HL-60 (cell line): Measurements from ENCODE around the gene KRTAP5-5.

ENCODE experiments used
- GABPA ChIP-seq: IDR thresholded peaks from 2 replicates; pipeline ENCODE4 v1.6.1; 2012; ENCODE audit warnings: low read depth
- POLR2AphosphoS5 ChIP-seq: IDR thresholded peaks from 2 replicates; pipeline ENCODE4 v1.6.1; 2012; ENCODE audit warnings: low read depth
- SPI1 ChIP-seq: IDR thresholded peaks from 2 replicates; pipeline ENCODE4 v1.6.1; 2012; ENCODE audit warnings: low read depth, mild to moderate bottlenecking, borderline replicate concordance
- TF ChIP-seq, protein P1 (sequence below): IDR thresholded peaks from one replicate; pipeline ENCODE4 v1.5.1; 2011; ENCODE audit warnings: low read length, control low read depth, inconsistent platforms; ENCODE audit not compliant: insufficient read depth
- TF ChIP-seq, protein P2 (sequence below): IDR thresholded peaks from 2 replicates; pipeline ENCODE4 v1.6.1; 2012; ENCODE audit warnings: low read depth; ENCODE audit not compliant: insufficient replicate concordance

DNA sequence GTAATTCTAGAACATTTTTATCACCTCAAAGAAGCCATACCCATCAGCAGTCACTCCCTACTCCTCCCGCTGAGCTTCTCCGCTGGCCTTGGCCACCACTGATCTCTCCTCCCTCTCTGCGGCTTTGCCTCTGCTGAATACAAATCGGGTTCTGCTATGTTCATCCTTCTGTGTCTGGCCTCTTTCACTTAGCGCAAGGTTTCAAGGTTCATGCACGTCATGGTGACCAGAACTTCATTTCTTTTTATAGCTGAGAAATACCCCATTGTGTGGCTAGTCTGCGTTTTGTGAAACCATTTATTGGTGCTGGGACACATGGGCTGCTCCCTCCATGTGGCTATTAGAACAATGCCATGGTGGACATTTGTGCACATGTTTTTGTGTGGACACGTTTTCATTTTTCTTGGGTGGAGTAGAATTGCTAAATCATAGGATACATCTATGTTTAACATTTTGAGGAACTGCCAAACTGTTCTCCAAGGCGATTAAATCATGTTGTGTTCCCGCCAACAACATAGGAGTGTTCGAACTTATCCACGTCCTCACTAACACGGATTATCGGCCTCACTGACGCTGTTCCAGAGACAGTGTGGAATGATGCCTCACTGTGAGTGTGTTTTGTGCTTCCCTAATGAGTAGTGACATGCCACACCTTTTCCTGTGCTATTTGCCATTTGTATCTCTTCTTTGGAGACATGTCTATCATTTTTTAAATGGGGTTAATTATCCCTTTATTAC, 43.2 kb downstream of the KRTAP5-5 start:
- no peak for TF ChIP-seq POLR2AphosphoS5
- TF ChIP-seq, protein P1, sequence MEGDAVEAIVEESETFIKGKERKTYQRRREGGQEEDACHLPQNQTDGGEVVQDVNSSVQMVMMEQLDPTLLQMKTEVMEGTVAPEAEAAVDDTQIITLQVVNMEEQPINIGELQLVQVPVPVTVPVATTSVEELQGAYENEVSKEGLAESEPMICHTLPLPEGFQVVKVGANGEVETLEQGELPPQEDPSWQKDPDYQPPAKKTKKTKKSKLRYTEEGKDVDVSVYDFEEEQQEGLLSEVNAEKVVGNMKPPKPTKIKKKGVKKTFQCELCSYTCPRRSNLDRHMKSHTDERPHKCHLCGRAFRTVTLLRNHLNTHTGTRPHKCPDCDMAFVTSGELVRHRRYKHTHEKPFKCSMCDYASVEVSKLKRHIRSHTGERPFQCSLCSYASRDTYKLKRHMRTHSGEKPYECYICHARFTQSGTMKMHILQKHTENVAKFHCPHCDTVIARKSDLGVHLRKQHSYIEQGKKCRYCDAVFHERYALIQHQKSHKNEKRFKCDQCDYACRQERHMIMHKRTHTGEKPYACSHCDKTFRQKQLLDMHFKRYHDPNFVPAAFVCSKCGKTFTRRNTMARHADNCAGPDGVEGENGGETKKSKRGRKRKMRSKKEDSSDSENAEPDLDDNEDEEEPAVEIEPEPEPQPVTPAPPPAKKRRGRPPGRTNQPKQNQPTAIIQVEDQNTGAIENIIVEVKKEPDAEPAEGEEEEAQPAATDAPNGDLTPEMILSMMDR: no peak
- TF ChIP-seq, protein P2, sequence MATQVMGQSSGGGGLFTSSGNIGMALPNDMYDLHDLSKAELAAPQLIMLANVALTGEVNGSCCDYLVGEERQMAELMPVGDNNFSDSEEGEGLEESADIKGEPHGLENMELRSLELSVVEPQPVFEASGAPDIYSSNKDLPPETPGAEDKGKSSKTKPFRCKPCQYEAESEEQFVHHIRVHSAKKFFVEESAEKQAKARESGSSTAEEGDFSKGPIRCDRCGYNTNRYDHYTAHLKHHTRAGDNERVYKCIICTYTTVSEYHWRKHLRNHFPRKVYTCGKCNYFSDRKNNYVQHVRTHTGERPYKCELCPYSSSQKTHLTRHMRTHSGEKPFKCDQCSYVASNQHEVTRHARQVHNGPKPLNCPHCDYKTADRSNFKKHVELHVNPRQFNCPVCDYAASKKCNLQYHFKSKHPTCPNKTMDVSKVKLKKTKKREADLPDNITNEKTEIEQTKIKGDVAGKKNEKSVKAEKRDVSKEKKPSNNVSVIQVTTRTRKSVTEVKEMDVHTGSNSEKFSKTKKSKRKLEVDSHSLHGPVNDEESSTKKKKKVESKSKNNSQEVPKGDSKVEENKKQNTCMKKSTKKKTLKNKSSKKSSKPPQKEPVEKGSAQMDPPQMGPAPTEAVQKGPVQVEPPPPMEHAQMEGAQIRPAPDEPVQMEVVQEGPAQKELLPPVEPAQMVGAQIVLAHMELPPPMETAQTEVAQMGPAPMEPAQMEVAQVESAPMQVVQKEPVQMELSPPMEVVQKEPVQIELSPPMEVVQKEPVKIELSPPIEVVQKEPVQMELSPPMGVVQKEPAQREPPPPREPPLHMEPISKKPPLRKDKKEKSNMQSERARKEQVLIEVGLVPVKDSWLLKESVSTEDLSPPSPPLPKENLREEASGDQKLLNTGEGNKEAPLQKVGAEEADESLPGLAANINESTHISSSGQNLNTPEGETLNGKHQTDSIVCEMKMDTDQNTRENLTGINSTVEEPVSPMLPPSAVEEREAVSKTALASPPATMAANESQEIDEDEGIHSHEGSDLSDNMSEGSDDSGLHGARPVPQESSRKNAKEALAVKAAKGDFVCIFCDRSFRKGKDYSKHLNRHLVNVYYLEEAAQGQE: no peak
- no peak for TF ChIP-seq GABPA
- no peak for TF ChIP-seq SPI1
